K562 (cell line): ENCODE data around the gene NR3C2. TPM values are rescaled to one million over a fixed set of nuclear protein-coding genes. Genes with fewer than 3 reads are reported as not detected.

Experiments
- HDAC1 ChIP-seq, 2 experiments: fragments of 450-650 bp; IDR thresholded peaks; 2 replicates each; pipeline ENCODE4 v1.6.1; 2016 to 2017; ENCODE audit warnings: inconsistent platforms in 1 of 2, mild to moderate bottlenecking in 1 of 2, moderate library complexity in 1 of 2
- MEIS2 ChIP-seq: fragments of 450-650 bp; IDR thresholded peaks from 2 replicates; pipeline ENCODE4 v1.6.1; 2014; ENCODE audit warnings: mild to moderate bottlenecking; ENCODE audit not compliant: partially characterized antibody
- NRF1 ChIP-seq, 2 experiments: fragments of 450-650 bp; IDR thresholded peaks in 1 of 2; conservative IDR thresholded peaks in 1 of 2; 2 replicates each; pipeline ENCODE4 v1.6.1; 2014; ENCODE audit warnings: mild to moderate bottlenecking in 2 of 2
- PYGO2 ChIP-seq: fragments of 450-650 bp; IDR thresholded peaks from 2 replicates; pipeline ENCODE4 v1.6.1; 2016; ENCODE audit warnings: mild to moderate bottlenecking, missing genetic modification characterization, moderate library complexity, missing compliant biosample characterization
- TEAD4 ChIP-seq, 2 experiments: sonication (generic) in 1 of 2; formaldehyde crosslinking in 1 of 2; IDR thresholded peaks; 2 replicates each; pipeline versions ENCODE4 v1.6.1 to v1.8.0; 2012 to 2022; ENCODE audit warnings: borderline replicate concordance in 1 of 2, inconsistent platforms in 1 of 2, low read length in 1 of 2, mild to moderate bottlenecking in 1 of 2, missing genetic modification reagents in 1 of 2
- TSC22D4 ChIP-seq: fragments of 450-650 bp; IDR thresholded peaks from 2 replicates; pipeline ENCODE4 v1.6.1; 2016; ENCODE audit warnings: missing genetic modification characterization, missing biosample characterization, control low read depth
- ZNF232 ChIP-seq: sonication (generic); formaldehyde crosslinking; IDR thresholded peaks from 2 replicates; pipeline ENCODE4 v1.8.0; 2022; ENCODE audit warnings: mild to moderate bottlenecking, missing genetic modification reagents
- ZNF668 ChIP-seq: fragments of 250-450 bp; sonication (Bioruptor Pico); IDR thresholded peaks from 2 replicates; pipeline ENCODE4 v1.8.0; 2022; ENCODE audit warnings: mild to moderate bottlenecking, inconsistent platforms
- ZNF778 ChIP-seq: fragments of 450-650 bp; formaldehyde crosslinking; IDR thresholded peaks from 2 replicates; pipeline ENCODE4 v1.4.0; 2020; ENCODE audit warnings: mild to moderate bottlenecking, moderate library complexity
- polyA plus RNA-seq, 8 experiments: library from polyadenylated mRNA; depleted of rRNA in 4 of 8; stranded (reverse) in 5 of 8; unstranded in 3 of 8; fragments of >200 nt; fragmentation: Nextera tagmentation in 2 of 8; fragmentation: Illumina TruSeq in 1 of 8; extraction: Ambion mirVana in 2 of 8; extraction: Trizol in 1 of 8; gene quantifications; 2 replicates each; pipeline versions ENCODE4 v1.2.1 to v1.2.3, GENCODE V29; 2011 to 2014; ENCODE audit warnings: inconsistent platforms in 1 of 8, missing spikeins in 1 of 8
- total RNA-seq, 7 experiments: library from RNA; depleted of rRNA in 6 of 7; stranded (reverse); fragments of >200 nt in 6 of 7; fragmentation: Illumina TruSeq in 2 of 7; extraction: Trizol in 2 of 7; gene quantifications; 2 replicates each; pipeline versions ENCODE4 v1.2.1 to v1.2.3, GENCODE V29; 2011 to 2021; ENCODE audit warnings: low replicate concordance in 1 of 7
- TF ChIP-seq, protein P1 (sequence below), 2 experiments: fragments of 450-650 bp; formaldehyde crosslinking in 1 of 2; IDR thresholded peaks; 2 replicates each; pipeline versions ENCODE4 v1.4.0 to v1.6.1; 2014 to 2020; ENCODE audit warnings: mild to moderate bottlenecking in 2 of 2, borderline replicate concordance in 1 of 2, low read depth in 1 of 2
- TF ChIP-seq, protein P2 (sequence below), 3 experiments: fragments of 200-800 bp in 1 of 3; sonication (Bioruptor generic) in 1 of 3; sonication (generic) in 1 of 3; formaldehyde crosslinking in 1 of 3; IDR thresholded peaks; 2 replicates each; pipeline versions ENCODE4 v1.6.1 to v1.8.0; 2016 to 2022; ENCODE audit warnings: mild to moderate bottlenecking in 2 of 3, missing compliant biosample characterization in 2 of 3, missing genetic modification characterization in 2 of 3, missing genetic modification reagents in 1 of 3
- TF ChIP-seq, protein P3 (sequence below): fragments of 450-650 bp; IDR thresholded peaks from 2 replicates; pipeline ENCODE4 v1.7.1; 2018; ENCODE audit warnings: mild to moderate bottlenecking, low read depth; ENCODE audit not compliant: partially characterized antibody

Gene NR3C2
- total and polyA plus RNA-seq, 9 of the 15 experiments (the other 6 are each of a cell fraction or from before 2014, with no cell fraction given), result 0.01 to 0.28 (median 0.16) TPM; not detected in 2

DNA sequence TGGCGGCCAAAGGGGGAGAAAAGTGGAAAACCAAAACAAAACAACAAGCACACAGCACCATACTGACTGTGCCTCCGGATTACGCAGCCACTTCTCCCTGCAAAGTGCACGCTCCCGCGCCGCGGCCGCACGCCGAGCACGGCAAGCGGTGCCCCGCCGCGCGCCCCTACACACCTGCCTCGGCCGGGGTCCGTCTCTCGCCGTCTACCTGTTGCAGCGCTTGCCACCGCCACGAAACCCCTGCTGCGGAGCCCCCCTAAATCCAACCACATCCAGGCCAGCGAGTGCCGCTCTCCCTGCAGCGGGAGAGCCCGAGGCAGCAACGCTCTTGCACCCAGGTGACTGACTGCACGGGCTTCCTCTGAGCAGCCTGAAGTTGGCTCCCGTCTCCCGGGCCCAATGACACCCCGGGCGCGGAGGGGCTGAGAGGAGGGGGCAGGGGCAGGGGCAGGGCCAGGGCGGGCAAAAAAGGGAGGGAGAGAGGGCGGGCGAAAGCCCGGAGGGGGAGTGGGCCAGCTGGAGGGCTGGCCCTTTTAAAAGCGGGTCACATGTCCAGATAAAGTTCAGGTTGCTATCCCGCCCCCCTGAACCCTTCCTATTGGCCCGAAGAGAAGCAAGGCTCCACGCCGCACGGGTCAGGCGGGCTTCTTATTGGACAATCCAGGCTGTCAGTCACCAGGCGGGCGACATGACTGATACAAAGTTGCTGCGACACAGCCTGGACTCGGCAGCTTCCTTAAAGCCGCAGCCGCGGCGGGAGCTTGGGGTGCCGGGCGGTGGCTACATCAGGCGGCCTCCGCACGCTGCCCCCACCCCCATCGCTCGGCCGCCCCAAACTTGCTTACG is at the start of gene NR3C2 (continued):
- TF ChIP-seq, protein P1, sequence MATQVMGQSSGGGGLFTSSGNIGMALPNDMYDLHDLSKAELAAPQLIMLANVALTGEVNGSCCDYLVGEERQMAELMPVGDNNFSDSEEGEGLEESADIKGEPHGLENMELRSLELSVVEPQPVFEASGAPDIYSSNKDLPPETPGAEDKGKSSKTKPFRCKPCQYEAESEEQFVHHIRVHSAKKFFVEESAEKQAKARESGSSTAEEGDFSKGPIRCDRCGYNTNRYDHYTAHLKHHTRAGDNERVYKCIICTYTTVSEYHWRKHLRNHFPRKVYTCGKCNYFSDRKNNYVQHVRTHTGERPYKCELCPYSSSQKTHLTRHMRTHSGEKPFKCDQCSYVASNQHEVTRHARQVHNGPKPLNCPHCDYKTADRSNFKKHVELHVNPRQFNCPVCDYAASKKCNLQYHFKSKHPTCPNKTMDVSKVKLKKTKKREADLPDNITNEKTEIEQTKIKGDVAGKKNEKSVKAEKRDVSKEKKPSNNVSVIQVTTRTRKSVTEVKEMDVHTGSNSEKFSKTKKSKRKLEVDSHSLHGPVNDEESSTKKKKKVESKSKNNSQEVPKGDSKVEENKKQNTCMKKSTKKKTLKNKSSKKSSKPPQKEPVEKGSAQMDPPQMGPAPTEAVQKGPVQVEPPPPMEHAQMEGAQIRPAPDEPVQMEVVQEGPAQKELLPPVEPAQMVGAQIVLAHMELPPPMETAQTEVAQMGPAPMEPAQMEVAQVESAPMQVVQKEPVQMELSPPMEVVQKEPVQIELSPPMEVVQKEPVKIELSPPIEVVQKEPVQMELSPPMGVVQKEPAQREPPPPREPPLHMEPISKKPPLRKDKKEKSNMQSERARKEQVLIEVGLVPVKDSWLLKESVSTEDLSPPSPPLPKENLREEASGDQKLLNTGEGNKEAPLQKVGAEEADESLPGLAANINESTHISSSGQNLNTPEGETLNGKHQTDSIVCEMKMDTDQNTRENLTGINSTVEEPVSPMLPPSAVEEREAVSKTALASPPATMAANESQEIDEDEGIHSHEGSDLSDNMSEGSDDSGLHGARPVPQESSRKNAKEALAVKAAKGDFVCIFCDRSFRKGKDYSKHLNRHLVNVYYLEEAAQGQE (IDR thresholded peaks at IDR 0.05; ENCODE audit: borderline replicate concordance), result peak; percentile 46
- TF ChIP-seq, protein P1 (CRISPR knock-in tag; IDR thresholded peaks at IDR 0.05; ENCODE audit: low read depth), result no peak
- TF ChIP-seq HDAC1 (IDR thresholded peaks at IDR 0.05) (0 out of 4 replicates have a peak, but pooled peaks of 1 of the 2 experiments have one; percentile 42), ZNF668 (CRISPR knock-in tag) (no peak), MEIS2 (peak; percentile 77), ZNF778 (CRISPR knock-in tag) (no peak), ZNF232 (no peak), TSC22D4 (tag) (no peak), PYGO2 (tag) (no peak), NRF1 (conservative IDR thresholded peaks at IDR 0.05 in 1 of 2, IDR thresholded peaks at IDR 0.05 in 1 of 2) (peak; percentile 11; a peak in 1 of 4 replicates), TEAD4 (IDR thresholded peaks at IDR 0.05; ENCODE audit: low read length) (no peak), TEAD4 (CRISPR knock-in tag; IDR thresholded peaks at IDR 0.05; ENCODE audit: borderline replicate concordance) (no peak)
- TF ChIP-seq, protein P2, sequence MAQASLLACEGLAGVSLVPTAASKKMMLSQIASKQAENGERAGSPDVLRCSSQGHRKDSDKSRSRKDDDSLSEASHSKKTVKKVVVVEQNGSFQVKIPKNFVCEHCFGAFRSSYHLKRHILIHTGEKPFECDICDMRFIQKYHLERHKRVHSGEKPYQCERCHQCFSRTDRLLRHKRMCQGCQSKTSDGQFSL (CRISPR knock-in tag; IDR thresholded peaks at IDR 0.05), result no peak
- TF ChIP-seq, protein P2 (tag; IDR thresholded peaks at IDR 0.05), result no peak
- TF ChIP-seq, protein P3, sequence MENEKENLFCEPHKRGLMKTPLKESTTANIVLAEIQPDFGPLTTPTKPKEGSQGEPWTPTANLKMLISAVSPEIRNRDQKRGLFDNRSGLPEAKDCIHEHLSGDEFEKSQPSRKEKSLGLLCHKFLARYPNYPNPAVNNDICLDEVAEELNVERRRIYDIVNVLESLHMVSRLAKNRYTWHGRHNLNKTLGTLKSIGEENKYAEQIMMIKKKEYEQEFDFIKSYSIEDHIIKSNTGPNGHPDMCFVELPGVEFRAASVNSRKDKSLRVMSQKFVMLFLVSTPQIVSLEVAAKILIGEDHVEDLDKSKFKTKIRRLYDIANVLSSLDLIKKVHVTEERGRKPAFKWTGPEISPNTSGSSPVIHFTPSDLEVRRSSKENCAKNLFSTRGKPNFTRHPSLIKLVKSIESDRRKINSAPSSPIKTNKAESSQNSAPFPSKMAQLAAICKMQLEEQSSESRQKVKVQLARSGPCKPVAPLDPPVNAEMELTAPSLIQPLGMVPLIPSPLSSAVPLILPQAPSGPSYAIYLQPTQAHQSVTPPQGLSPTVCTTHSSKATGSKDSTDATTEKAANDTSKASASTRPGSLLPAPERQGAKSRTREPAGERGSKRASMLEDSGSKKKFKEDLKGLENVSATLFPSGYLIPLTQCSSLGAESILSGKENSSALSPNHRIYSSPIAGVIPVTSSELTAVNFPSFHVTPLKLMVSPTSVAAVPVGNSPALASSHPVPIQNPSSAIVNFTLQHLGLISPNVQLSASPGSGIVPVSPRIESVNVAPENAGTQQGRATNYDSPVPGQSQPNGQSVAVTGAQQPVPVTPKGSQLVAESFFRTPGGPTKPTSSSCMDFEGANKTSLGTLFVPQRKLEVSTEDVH, result no peak
